Caco-2 (cell line): ENCODE data around the gene COL4A2. TPM values are rescaled to one million over a fixed set of nuclear protein-coding genes. Genes with fewer than 3 reads are reported as not detected.

Experiments used
- BruUV-seq: library from RNA; stranded (reverse); fragments of 400-500 nt; replicated peaks from 2 replicates; lab custom pipeline; 2021; lab: Mats Ljungman, UMichigan
- CTCF ChIA-PET: fragments of 300-600 bp; sonication (Branson Sonifier 250); formaldehyde crosslinking; loops from one replicate; lab custom pipeline; 2022; ENCODE audit warnings: antibody characterized with exemption; lab: Charles Lee
- POLR2A ChIA-PET: fragments of 300-600 bp; sonication (Branson Sonifier 250); formaldehyde crosslinking; loops from one replicate; lab custom pipeline; 2022; ENCODE audit warnings: antibody characterized with exemption; lab: Charles Lee
- DNase-seq, 2 experiments: peaks; one replicate each; pipeline versions ENCODE4 v3.0.0 to v3.0.0-alpha.2; 2020 to 2022
- H3K27me3 ChIP-seq: replicated peaks from 2 replicates; pipeline ENCODE4 v1.6.0; 2011; ENCODE audit warnings: low read length; ENCODE audit not compliant: control insufficient read depth, insufficient read depth
- H3K36me3 ChIP-seq: 2 replicates; pipeline ENCODE4 v1.5.1; 2011; ENCODE audit warnings: low read length; ENCODE audit not compliant: control insufficient read depth, insufficient read depth
- H3K4me1 ChIP-seq: fragments of 250-450 bp; sonication (Bioruptor Pico); 2 replicates; pipeline ENCODE4 v1.5.1; 2020; ENCODE audit warnings: mild to moderate bottlenecking
- H3K4me3 ChIP-seq: 2 replicates; pipeline ENCODE4 v1.5.1; 2011; ENCODE audit warnings: low read depth, mild to moderate bottlenecking, control low read depth, low read length
- H3K9me3 ChIP-seq: fragments of 250-450 bp; sonication (Bioruptor Pico); 2 replicates; pipeline ENCODE4 v1.5.1; 2020; ENCODE audit warnings: mild to moderate bottlenecking, moderate library complexity
- H3K27ac Mint-ChIP-seq: one replicate; pipeline ENCODE4 v1.8.0; 2022; ENCODE audit warnings: mixed read lengths; ENCODE audit not compliant: unreplicated experiment
- H3K27me3 Mint-ChIP-seq: one replicate; pipeline ENCODE4 v1.8.0; 2022; ENCODE audit warnings: mixed read lengths; ENCODE audit not compliant: insufficient read depth, unreplicated experiment
- H3K36me3 Mint-ChIP-seq: one replicate; pipeline ENCODE4 v1.8.0; 2022; ENCODE audit warnings: mild to moderate bottlenecking, mixed read lengths; ENCODE audit not compliant: insufficient read depth, unreplicated experiment
- H3K4me1 Mint-ChIP-seq: one replicate; pipeline ENCODE4 v1.8.0; 2022; ENCODE audit warnings: low read depth, mixed read lengths; ENCODE audit not compliant: unreplicated experiment
- H3K4me3 Mint-ChIP-seq: one replicate; pipeline ENCODE4 v1.8.0; 2022; ENCODE audit warnings: mild to moderate bottlenecking, moderate library complexity, mixed read lengths; ENCODE audit not compliant: unreplicated experiment
- H3K9me3 Mint-ChIP-seq: one replicate; pipeline ENCODE4 v1.8.0; 2022; ENCODE audit warnings: mixed read lengths; ENCODE audit not compliant: unreplicated experiment
- CTCF ChIP-seq, 2 experiments: fragments of 200-600 bp in 1 of 2; IDR thresholded peaks; 1 replicate in 1 of 2; 2 replicates in 1 of 2; pipeline versions ENCODE4 v1.5.1 to v1.8.0; 2011 to 2022; ENCODE audit warnings: antibody characterized with exemption in 1 of 2, control low read depth in 1 of 2, inconsistent platforms in 1 of 2, low read depth in 1 of 2, low read length in 1 of 2, mild to moderate bottlenecking in 1 of 2, moderate library complexity in 1 of 2; ENCODE audit not compliant: insufficient read depth in 1 of 2, severe bottlenecking in 1 of 2, unreplicated experiment in 1 of 2
- intact Hi-C: fragments of 100-400 bp; cut with micrococcal nuclease; formaldehyde crosslinking; loops from one replicate; pipeline ENCODE4 v1.10.0; 2022; ENCODE audit not compliant: unreplicated experiment
- total RNA-seq: library from RNA; stranded (reverse); gene quantifications from 2 replicates; pipeline ENCODE4 v1.2.3, GENCODE V29; 2022

The COL4A2 gene
- total RNA-seq, 1 experiment from 2014 or later: 19.2 TPM

GRCh38 chr13:110464556-110465333 lies 157.7 kb downstream of the COL4A2 start:
- POLR2A ChIA-PET: no interaction called here
- no peaks in the 10 kb centered on the region for H3K27me3 ChIP-seq
- H3K36me3 Mint-ChIP-seq: no peaks in the 10 kb centered on the region
- no TSS peak for BruUV-seq
- DNase-seq: no peak
- H3K4me3 Mint-ChIP-seq: no peak overlapping the region
- H3K9me3 Mint-ChIP-seq: no peaks in the 10 kb centered on the region
- intact Hi-C loops: no loop called here
- no peak for TF ChIP-seq CTCF (IDR thresholded peaks at IDR 0.05; ENCODE audit: insufficient read depth in 1 of 2, low read depth in 1 of 2, low read length in 1 of 2, severe bottlenecking in 1 of 2, unreplicated experiment in 1 of 2)
- no peaks in the 10 kb centered on the region for H3K36me3 ChIP-seq
- CTCF ChIA-PET: no interaction called here
- no peaks in the 10 kb centered on the region for H3K9me3 ChIP-seq
- no peak overlapping the region for H3K27ac Mint-ChIP-seq
- H3K4me1 ChIP-seq: no peaks in the 10 kb centered on the region
- no peaks in the 10 kb centered on the region for H3K27me3 Mint-ChIP-seq
- H3K4me1 Mint-ChIP-seq: no peaks in the 10 kb centered on the region
- H3K4me3 ChIP-seq: no peak overlapping the region

GRCh38 chr13:110465696-110466095 lies 158.6 kb downstream of the COL4A2 start:
- no peak for DNase-seq
- H3K4me3 Mint-ChIP-seq: no peak overlapping the region
- no peaks in the 10 kb centered on the region for H3K9me3 Mint-ChIP-seq
- no peaks in the 10 kb centered on the region for H3K4me1 Mint-ChIP-seq
- no peaks in the 10 kb centered on the region for H3K27me3 ChIP-seq
- no peak overlapping the region for H3K4me3 ChIP-seq
- H3K36me3 Mint-ChIP-seq: no peaks in the 10 kb centered on the region
- H3K9me3 ChIP-seq: no peaks in the 10 kb centered on the region
- H3K27me3 Mint-ChIP-seq: no peaks in the 10 kb centered on the region
- ChIA-PET POLR2A (no interaction called here), CTCF (no interaction called here)
- TF ChIP-seq CTCF (IDR thresholded peaks at IDR 0.05; ENCODE audit: insufficient read depth in 1 of 2, low read depth in 1 of 2, low read length in 1 of 2, severe bottlenecking in 1 of 2, unreplicated experiment in 1 of 2): no peak
- H3K36me3 ChIP-seq: no peaks in the 10 kb centered on the region
- H3K4me1 ChIP-seq: no peaks in the 10 kb centered on the region
- intact Hi-C loops: no loop called here
- H3K27ac Mint-ChIP-seq: no peak overlapping the region
- BruUV-seq: no TSS peak

GRCh38 chr13:110466266-110466915 lies 159.3 kb downstream of the COL4A2 start:
- TF ChIP-seq CTCF (IDR thresholded peaks at IDR 0.05; ENCODE audit: insufficient read depth in 1 of 2, low read depth in 1 of 2, low read length in 1 of 2, severe bottlenecking in 1 of 2, unreplicated experiment in 1 of 2): no peak
- no peaks in the 10 kb centered on the region for H3K4me1 Mint-ChIP-seq
- CTCF ChIA-PET: no interaction called here
- no peaks in the 10 kb centered on the region for H3K36me3 ChIP-seq
- H3K4me1 ChIP-seq: no peaks in the 10 kb centered on the region
- no peaks in the 10 kb centered on the region for H3K36me3 Mint-ChIP-seq
- H3K27me3 ChIP-seq: no peaks in the 10 kb centered on the region
- no peaks in the 10 kb centered on the region for H3K9me3 Mint-ChIP-seq
- H3K27ac Mint-ChIP-seq: no peak overlapping the region
- no peaks in the 10 kb centered on the region for H3K9me3 ChIP-seq
- POLR2A ChIA-PET: no interaction called here
- no peak overlapping the region for H3K4me3 ChIP-seq
- intact Hi-C loops: no loop called here
- no TSS peak for BruUV-seq
- no peak overlapping the region for H3K4me3 Mint-ChIP-seq
- no peak for DNase-seq
- no peaks in the 10 kb centered on the region for H3K27me3 Mint-ChIP-seq
